ENCODE measurements around the gene EML1.

The EML1 gene

DNA sequence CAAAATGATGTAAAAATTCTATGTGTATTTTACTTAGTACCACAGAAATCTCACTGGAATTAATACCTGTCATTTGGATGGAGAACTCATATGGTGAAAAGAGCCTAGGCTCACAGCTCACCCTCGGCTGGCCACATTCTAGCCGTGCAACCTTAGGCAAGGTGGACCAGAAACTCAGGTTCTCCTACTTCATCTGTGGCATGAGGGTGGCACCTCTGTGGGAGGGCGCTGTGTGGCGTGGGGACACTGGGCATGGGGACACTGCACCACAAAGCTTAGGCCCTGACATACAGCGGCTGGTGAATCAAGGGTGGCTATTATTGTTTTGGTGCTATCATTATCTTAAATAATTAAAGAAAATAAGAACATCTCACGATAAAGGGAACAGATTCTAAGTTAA lies 47.1 kb downstream of the EML1 start:
- Histone ChIP-seq H3K9me3 (no peaks in the 10 kb centered on the region), H3K27me3 (peaks cover 72% of the 10 kb centered on the region), H3K36me3 (no peaks in the 10 kb centered on the region), H3K4me1 (ENCODE audit: control insufficient read depth in 1 of 2, insufficient read depth in 1 of 2, low read depth in 1 of 2, low read length in 1 of 2) (no peaks in the 10 kb centered on the region), H3K4me3 (ENCODE audit: low read depth in 1 of 2, low read length in 1 of 2) (no peak overlapping the region), H3K27ac (no peak overlapping the region)
- TF ChIP-seq, protein P1, sequence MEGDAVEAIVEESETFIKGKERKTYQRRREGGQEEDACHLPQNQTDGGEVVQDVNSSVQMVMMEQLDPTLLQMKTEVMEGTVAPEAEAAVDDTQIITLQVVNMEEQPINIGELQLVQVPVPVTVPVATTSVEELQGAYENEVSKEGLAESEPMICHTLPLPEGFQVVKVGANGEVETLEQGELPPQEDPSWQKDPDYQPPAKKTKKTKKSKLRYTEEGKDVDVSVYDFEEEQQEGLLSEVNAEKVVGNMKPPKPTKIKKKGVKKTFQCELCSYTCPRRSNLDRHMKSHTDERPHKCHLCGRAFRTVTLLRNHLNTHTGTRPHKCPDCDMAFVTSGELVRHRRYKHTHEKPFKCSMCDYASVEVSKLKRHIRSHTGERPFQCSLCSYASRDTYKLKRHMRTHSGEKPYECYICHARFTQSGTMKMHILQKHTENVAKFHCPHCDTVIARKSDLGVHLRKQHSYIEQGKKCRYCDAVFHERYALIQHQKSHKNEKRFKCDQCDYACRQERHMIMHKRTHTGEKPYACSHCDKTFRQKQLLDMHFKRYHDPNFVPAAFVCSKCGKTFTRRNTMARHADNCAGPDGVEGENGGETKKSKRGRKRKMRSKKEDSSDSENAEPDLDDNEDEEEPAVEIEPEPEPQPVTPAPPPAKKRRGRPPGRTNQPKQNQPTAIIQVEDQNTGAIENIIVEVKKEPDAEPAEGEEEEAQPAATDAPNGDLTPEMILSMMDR (IDR thresholded peaks at IDR 0.05), result no peak

DNA sequence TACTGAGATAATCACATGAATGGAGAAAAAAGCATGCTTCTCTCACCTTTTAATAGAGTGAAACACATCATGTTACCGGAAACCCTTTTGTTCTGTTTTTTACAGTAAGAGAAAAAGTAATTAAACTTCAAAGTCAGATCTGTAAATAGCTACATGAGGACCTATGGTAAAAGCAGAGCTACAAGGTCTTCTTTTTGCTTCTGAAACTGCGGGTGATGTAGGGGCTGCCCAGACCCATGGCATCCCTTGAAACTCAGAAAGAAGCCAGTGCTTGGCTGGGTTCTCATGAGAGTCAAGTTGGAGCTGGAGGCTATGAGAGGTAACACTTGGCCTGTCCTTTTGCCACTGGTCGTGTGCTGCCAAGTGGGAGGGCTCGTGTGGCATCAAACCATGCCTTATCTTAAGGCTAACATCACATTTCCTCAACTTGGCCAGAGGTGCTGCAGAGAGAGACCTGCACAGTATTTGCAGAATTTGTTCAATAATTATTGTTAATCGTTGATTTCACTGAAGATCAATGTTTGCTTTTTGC lies 47.6 kb downstream of the EML1 start:
- Histone ChIP-seq H3K4me3 (ENCODE audit: low read depth in 1 of 2, low read length in 1 of 2) (no peak overlapping the region), H3K9me3 (no peaks in the 10 kb centered on the region), H3K36me3 (no peaks in the 10 kb centered on the region), H3K27ac (no peak overlapping the region), H3K4me1 (ENCODE audit: control insufficient read depth in 1 of 2, insufficient read depth in 1 of 2, low read depth in 1 of 2, low read length in 1 of 2) (no peaks in the 10 kb centered on the region), H3K27me3 (peaks cover 68% of the 10 kb centered on the region)
- TF ChIP-seq, protein P1 (IDR thresholded peaks at IDR 0.05), result no peak

DNA sequence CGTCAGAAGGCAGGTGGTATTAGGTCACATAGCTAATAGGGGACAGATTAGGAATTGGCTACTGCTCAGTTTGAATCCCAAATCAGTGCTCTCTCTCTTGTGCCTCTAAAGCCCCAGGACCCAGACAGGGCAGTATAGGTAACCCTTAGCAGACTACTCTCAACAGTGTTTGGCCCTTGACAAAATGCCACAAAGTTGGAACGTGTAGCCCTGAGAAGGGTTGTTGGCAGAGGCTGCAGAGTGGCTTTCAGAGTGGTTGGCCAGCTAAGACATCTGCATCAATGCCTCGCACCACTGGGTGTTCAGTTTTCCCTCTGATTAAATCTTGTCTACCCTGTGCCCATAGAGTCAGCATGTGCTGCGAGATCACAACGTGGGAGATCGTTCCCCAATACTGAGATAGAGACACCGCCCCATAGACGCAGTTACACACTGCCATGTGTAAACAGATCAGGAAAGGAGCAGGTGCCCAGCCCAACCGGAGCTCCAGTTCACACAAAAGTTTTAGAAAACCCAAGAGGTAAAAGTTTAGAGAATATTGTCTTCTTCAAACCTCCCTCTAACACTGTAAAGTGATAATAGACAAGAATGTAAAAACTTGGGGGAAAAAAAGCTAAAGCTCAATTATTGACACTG lies 48.3 kb downstream of the EML1 start:
- no peaks in the 10 kb centered on the region for H3K9me3 ChIP-seq
- no peaks in the 10 kb centered on the region for H3K36me3 ChIP-seq
- H3K27ac ChIP-seq, result no peak overlapping the region
- no peaks in the 10 kb centered on the region for H3K4me1 ChIP-seq (ENCODE audit: control insufficient read depth in 1 of 2, insufficient read depth in 1 of 2, low read depth in 1 of 2, low read length in 1 of 2)
- TF ChIP-seq, protein P1 (IDR thresholded peaks at IDR 0.05), result no peak
- H3K4me3 ChIP-seq (ENCODE audit: low read depth in 1 of 2, low read length in 1 of 2), result no peak overlapping the region
- peaks cover 66% of the 10 kb centered on the region for H3K27me3 ChIP-seq

DNA sequence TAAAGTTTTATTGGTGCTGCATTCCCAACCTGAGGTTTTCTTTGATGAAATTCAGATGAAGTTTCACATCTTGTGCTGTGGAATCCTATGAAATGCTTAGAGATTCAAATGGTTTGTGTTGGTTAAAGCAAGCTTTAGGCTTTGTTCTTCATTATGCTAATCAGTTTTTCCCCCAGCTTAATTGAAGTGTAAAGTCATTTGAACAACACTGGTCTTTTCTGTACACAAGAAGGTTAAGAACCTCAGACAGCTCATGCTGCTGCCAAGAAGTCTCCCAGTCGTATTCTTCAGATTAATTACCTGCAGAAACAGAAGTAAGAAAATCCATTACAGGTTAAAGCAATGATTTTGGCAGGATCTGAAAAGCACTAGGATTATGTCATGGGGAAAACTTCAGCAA lies 48.9 kb downstream of the EML1 start:
- no peak overlapping the region for H3K4me3 ChIP-seq (ENCODE audit: low read depth in 1 of 2, low read length in 1 of 2)
- H3K4me1 ChIP-seq (ENCODE audit: control insufficient read depth in 1 of 2, insufficient read depth in 1 of 2, low read depth in 1 of 2, low read length in 1 of 2), result no peaks in the 10 kb centered on the region
- no peaks in the 10 kb centered on the region for H3K36me3 ChIP-seq
- no peak overlapping the region for H3K27ac ChIP-seq
- TF ChIP-seq, protein P1 (IDR thresholded peaks at IDR 0.05), result no peak
- H3K9me3 ChIP-seq, result no peaks in the 10 kb centered on the region
- peaks cover 60% of the 10 kb centered on the region for H3K27me3 ChIP-seq

DNA sequence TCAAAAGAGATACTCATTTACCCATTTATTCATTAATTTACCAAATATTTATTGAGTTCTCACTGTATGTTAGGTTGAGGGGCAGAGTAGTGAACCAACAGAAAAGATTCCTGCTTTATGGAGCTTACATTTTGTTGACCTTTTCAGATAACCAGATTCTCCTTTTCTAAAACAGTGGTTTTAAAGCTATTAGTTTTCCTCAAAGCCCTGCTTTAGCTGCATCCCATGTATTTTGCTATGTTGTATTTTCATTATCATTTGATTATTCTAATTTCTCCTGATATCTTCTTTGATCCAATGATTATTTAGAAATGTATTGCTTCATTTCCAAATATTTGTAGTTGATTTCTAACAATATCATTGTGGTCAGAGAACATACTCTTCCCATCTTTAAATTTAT lies 53.6 kb downstream of the EML1 start:
- no peaks in the 10 kb centered on the region for H3K36me3 ChIP-seq
- H3K9me3 ChIP-seq, result no peaks in the 10 kb centered on the region
- TF ChIP-seq, protein P1 (IDR thresholded peaks at IDR 0.05), result no peak
- no peak overlapping the region for H3K4me3 ChIP-seq (ENCODE audit: low read depth in 1 of 2, low read length in 1 of 2)
- no peak overlapping the region for H3K27ac ChIP-seq
- H3K27me3 ChIP-seq, result peaks cover 33% of the 10 kb centered on the region
- no peaks in the 10 kb centered on the region for H3K4me1 ChIP-seq (ENCODE audit: control insufficient read depth in 1 of 2, insufficient read depth in 1 of 2, low read depth in 1 of 2, low read length in 1 of 2)

Measured in neutrophil (primary cell).